ENCODE measurements around the gene DOC2B.
"Not testable (repeated sequence)": the region's sequence is repeated elsewhere in the genome, so short reads cannot be mapped to it uniquely, and the experiment has no call there.

Gene DOC2B

GRCh38 chr17:181245-182049 is at the start of gene DOC2B:
Gene DOC2B (minus strand): TSS chr17:181650. CDS start chr17:181479, 171 bp downstream.
- peak in 1 of 2 experiments; percentile 26 for DNase-seq

- no peak for DNase-seq
Observed at GRCh38 chr17:230395-230770, 48.9 kb upstream of the DOC2B start.

GRCh38 chr17:229709-230394 is 48.4 kb upstream of the DOC2B start:
- no peak for DNase-seq

- no peak for DNase-seq
Observed at GRCh38 chr17:228951-229708, 47.7 kb upstream of the DOC2B start.

GRCh38 chr17:227946-228615 is 46.6 kb upstream of the DOC2B start:
- DNase-seq: no peak

- DNase-seq: no peak
Observed at GRCh38 chr17:227078-227945, 45.9 kb upstream of the DOC2B start.

- DNase-seq: no peak
Observed at GRCh38 chr17:226108-227077, 44.9 kb upstream of the DOC2B start.

GRCh38 chr17:225551-225950 is 44.1 kb upstream of the DOC2B start:
- no peak for DNase-seq

- DNase-seq: not testable (repeated sequence)
Observed at GRCh38 chr17:224576-224975, 43.1 kb upstream of the DOC2B start.

GRCh38 chr17:223723-224471 is 42.4 kb upstream of the DOC2B start:
- no peak for DNase-seq

- DNase-seq: no peak
Observed at GRCh38 chr17:222172-222571, 40.7 kb upstream of the DOC2B start.

GRCh38 chr17:219696-220095 is 38.2 kb upstream of the DOC2B start:
- DNase-seq: no peak

GRCh38 chr17:218432-219110 is 37.1 kb upstream of the DOC2B start:
- DNase-seq: no peak

GRCh38 chr17:216625-217024 is 35.2 kb upstream of the DOC2B start:
- no peak for DNase-seq

- DNase-seq: not testable (repeated sequence)
Observed at GRCh38 chr17:215563-216478, 34.4 kb upstream of the DOC2B start.

- DNase-seq: no peak
Observed at GRCh38 chr17:214881-215331, 33.5 kb upstream of the DOC2B start.

- no peak for DNase-seq
Observed at GRCh38 chr17:213286-214105, 32.0 kb upstream of the DOC2B start.
